GM20000 (cell line): Measurements from ENCODE around the gene ARRB1.

Source experiments
- DNase-seq: peaks from one replicate; pipeline ENCODE4 v3.0.0; 2012; ENCODE audit warnings: low spot score
- TF ChIP-seq, protein P1 (sequence below): IDR thresholded peaks from 2 replicates; pipeline ENCODE4 v1.5.1; 2012; ENCODE audit warnings: mild to moderate bottlenecking, control low read depth; ENCODE audit errors: extremely low read depth, missing control alignments

ARRB1 gene

DNA sequence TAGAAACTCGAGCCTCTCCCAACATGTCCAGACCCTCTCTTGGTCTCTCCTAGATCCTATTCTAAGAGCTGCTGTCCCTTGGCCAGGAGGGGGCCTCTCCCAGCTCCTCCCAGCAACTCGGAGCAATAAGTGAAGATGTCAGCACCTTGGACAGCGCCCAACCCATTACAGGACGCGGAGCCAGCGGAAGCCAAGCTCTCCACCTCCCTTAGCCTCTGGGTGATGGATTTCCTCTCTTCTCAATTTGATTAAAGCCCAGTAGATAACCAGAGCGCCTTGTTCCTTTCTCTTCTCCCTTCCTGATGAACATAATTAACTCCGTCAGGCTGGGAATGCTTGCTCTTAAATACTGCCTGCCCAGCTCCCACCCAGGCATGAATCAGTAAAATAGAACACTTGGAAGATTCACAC lies 137.0 kb downstream of the ARRB1 start:
- TF ChIP-seq, protein P1, sequence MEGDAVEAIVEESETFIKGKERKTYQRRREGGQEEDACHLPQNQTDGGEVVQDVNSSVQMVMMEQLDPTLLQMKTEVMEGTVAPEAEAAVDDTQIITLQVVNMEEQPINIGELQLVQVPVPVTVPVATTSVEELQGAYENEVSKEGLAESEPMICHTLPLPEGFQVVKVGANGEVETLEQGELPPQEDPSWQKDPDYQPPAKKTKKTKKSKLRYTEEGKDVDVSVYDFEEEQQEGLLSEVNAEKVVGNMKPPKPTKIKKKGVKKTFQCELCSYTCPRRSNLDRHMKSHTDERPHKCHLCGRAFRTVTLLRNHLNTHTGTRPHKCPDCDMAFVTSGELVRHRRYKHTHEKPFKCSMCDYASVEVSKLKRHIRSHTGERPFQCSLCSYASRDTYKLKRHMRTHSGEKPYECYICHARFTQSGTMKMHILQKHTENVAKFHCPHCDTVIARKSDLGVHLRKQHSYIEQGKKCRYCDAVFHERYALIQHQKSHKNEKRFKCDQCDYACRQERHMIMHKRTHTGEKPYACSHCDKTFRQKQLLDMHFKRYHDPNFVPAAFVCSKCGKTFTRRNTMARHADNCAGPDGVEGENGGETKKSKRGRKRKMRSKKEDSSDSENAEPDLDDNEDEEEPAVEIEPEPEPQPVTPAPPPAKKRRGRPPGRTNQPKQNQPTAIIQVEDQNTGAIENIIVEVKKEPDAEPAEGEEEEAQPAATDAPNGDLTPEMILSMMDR: no peak
- DNase-seq: peak; percentile 70
